GM12801 (cell line): ENCODE data around the gene SMPD4.
"Not testable (repeated sequence)": the region's sequence is repeated elsewhere in the genome, so short reads cannot be mapped to it uniquely, and the experiment has no call there.

Experiments
- TF ChIP-seq, protein P1 (sequence below): IDR thresholded peaks from one replicate; pipeline ENCODE4 v1.5.1; 2011; ENCODE audit warnings: control low read depth; ENCODE audit not compliant: insufficient read length; ENCODE audit errors: extremely low read depth

The SMPD4 gene

DNA sequence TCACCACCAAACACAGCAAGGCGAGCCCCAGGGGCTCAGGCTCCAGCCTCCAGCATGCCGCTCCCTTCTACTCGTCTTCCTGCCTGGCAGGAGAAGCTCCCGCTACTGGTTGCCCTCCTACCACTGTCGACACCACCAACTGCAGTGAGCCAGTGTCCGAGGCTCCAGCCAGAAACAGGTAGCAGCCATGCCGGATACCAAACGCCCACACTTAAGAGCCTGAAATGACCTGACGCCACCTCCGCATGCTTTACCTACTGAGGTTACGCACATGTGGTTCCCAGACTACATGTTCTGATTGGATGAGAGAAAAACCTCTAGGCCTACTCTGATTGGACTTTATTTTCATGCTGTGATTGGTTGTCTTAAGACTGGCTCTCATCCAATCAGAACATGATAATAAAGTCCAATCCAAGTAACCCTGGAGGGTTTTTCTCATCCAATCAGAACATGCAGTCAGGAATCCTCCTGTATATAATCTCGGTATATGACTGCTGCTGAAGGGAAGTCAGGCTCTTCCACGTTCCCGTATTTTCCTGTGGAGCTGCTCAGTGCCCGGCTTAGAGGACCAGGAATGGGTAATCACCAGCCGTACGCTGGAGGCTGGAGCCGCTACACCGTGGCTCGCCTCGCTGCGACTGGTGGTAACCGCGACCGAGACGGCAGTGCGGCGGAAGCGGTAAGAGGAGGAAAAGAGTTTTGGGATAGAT lies 52.1 kb downstream of the SMPD4 start, which contains the start of gene POTEF:
POTEF (minus strand) TSS at position 103 of the 710 bp plus-strand sequence. CDS start 8,707 bp downstream, outside the sequence.
- TF ChIP-seq, protein P1, sequence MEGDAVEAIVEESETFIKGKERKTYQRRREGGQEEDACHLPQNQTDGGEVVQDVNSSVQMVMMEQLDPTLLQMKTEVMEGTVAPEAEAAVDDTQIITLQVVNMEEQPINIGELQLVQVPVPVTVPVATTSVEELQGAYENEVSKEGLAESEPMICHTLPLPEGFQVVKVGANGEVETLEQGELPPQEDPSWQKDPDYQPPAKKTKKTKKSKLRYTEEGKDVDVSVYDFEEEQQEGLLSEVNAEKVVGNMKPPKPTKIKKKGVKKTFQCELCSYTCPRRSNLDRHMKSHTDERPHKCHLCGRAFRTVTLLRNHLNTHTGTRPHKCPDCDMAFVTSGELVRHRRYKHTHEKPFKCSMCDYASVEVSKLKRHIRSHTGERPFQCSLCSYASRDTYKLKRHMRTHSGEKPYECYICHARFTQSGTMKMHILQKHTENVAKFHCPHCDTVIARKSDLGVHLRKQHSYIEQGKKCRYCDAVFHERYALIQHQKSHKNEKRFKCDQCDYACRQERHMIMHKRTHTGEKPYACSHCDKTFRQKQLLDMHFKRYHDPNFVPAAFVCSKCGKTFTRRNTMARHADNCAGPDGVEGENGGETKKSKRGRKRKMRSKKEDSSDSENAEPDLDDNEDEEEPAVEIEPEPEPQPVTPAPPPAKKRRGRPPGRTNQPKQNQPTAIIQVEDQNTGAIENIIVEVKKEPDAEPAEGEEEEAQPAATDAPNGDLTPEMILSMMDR, result not testable (repeated sequence)
